ENCODE data around the gene MYBPC1.
"Not testable (repeated sequence)": the region's sequence is repeated elsewhere in the genome, so short reads cannot be mapped to it uniquely, and the experiment has no call there.

Gene MYBPC1

GRCh38 chr12:101697197-101697929 lies 102.6 kb downstream of the MYBPC1 start, which contains the start of gene CHPT1:
Gene CHPT1 (plus strand): TSS chr12:101697640. CDS start chr12:101697862, 222 bp downstream.
- FAIRE-seq, result no peak

GRCh38 chr12:101697930-101698799 lies 103.4 kb downstream of the MYBPC1 start:
- no peak for FAIRE-seq

- peak; percentile 13 for FAIRE-seq
These were observed 104.1 kb downstream of the MYBPC1 start for GRCh38 chr12:101698800-101699347.

GRCh38 chr12:101700299-101700820 lies 105.6 kb downstream of the MYBPC1 start:
- FAIRE-seq, result no peak

GRCh38 chr12:101703487-101703886 lies 108.7 kb downstream of the MYBPC1 start:
- FAIRE-seq, result no peak

GRCh38 chr12:101706403-101706802 lies 111.6 kb downstream of the MYBPC1 start:
- FAIRE-seq, result no peak

GRCh38 chr12:101707131-101707782 lies 112.5 kb downstream of the MYBPC1 start:
- no peak for FAIRE-seq

GRCh38 chr12:101710288-101710687 lies 115.5 kb downstream of the MYBPC1 start:
- FAIRE-seq, result no peak

GRCh38 chr12:101713059-101713682 lies 118.4 kb downstream of the MYBPC1 start:
- no peak for FAIRE-seq

- no peak for FAIRE-seq
These were observed 119.2 kb downstream of the MYBPC1 start for GRCh38 chr12:101713930-101714329.

GRCh38 chr12:101714877-101715444 lies 120.2 kb downstream of the MYBPC1 start:
- no peak for FAIRE-seq

GRCh38 chr12:101719566-101719965 lies 124.8 kb downstream of the MYBPC1 start:
- FAIRE-seq, result no peak

- FAIRE-seq, result no peak
These were observed 125.3 kb downstream of the MYBPC1 start for GRCh38 chr12:101720118-101720517.

- no peak for FAIRE-seq
These were observed 127.6 kb downstream of the MYBPC1 start for GRCh38 chr12:101722392-101722791.

GRCh38 chr12:101727098-101727497 lies 132.3 kb downstream of the MYBPC1 start:
- FAIRE-seq, result peak; percentile 23

- FAIRE-seq, result no peak
These were observed 135.1 kb downstream of the MYBPC1 start for GRCh38 chr12:101729842-101730241.

- no peak for FAIRE-seq
These were observed 137.5 kb downstream of the MYBPC1 start for GRCh38 chr12:101732318-101732717.

- no peak for FAIRE-seq
These were observed 138.4 kb downstream of the MYBPC1 start for GRCh38 chr12:101733166-101733565.

- not testable (repeated sequence) for FAIRE-seq
These were observed 139.7 kb downstream of the MYBPC1 start for GRCh38 chr12:101734482-101734881.
